ENCODE measurements around the gene TLX2.
A peak's percentile ranks its signal among the peaks of the same experiment; 100 is the strongest.

Gene TLX2

GRCh38 chr2:74536166-74536950, 22.1 kb downstream of the TLX2 start:
- no peak for DNase-seq

- no peak for DNase-seq
Observed at GRCh38 chr2:74537140-74537539, 22.9 kb downstream of the TLX2 start.

- DNase-seq, result no peak
Observed at GRCh38 chr2:74538881-74539339, 24.7 kb downstream of the TLX2 start.

GRCh38 chr2:74540291-74540690, 26.0 kb downstream of the TLX2 start:
- no peak for DNase-seq

- no peak for DNase-seq
Observed at GRCh38 chr2:74542978-74543377, 28.7 kb downstream of the TLX2 start.

GRCh38 chr2:74544634-74545033, 30.4 kb downstream of the TLX2 start:
- no peak for DNase-seq

- no peak for DNase-seq
Observed at GRCh38 chr2:74546004-74546403, 31.8 kb downstream of the TLX2 start.

- DNase-seq, result no peak
Observed at GRCh38 chr2:74548285-74548899, 34.1 kb downstream of the TLX2 start.

- DNase-seq, result no peak
Observed at GRCh38 chr2:74548900-74549826, 34.9 kb downstream of the TLX2 start.

- no peak for DNase-seq
Observed at GRCh38 chr2:74550231-74550630, 36.0 kb downstream of the TLX2 start.

- no peak for DNase-seq
Observed at GRCh38 chr2:74551530-74551929, 37.3 kb downstream of the TLX2 start.

- DNase-seq, result no peak
Observed at GRCh38 chr2:74551942-74552913, 38.0 kb downstream of the TLX2 start.

- DNase-seq, result no peak
Observed at GRCh38 chr2:74552914-74553811, 38.9 kb downstream of the TLX2 start.

GRCh38 chr2:74553892-74554819, 39.9 kb downstream of the TLX2 start, which contains the start of the genes DOK1 and LOXL3:
TSS of gene DOK1 (plus strand) at chr2:74554720. CDS start at chr2:74554755, 35 bp downstream.
TSS of gene LOXL3 (minus strand) at chr2:74553942. CDS start at chr2:74552634, 1,308 bp downstream.
- DNase-seq, result peak; percentile 61 to 78 (median 67)

- peak in 1 of 4 experiments; percentile 27 for DNase-seq
Observed at GRCh38 chr2:74554820-74555531, 40.7 kb downstream of the TLX2 start.

- DNase-seq, result no peak
Observed at GRCh38 chr2:74555610-74556103, 41.4 kb downstream of the TLX2 start.

- no peak for DNase-seq
Observed at GRCh38 chr2:74556159-74556558, 41.9 kb downstream of the TLX2 start.

GRCh38 chr2:74556831-74557370, 42.7 kb downstream of the TLX2 start:
- DNase-seq, result no peak

All from activated naive CD4-positive, alpha-beta T cell (primary cell).